ENCODE results near the gene LEPROT.

DNA sequence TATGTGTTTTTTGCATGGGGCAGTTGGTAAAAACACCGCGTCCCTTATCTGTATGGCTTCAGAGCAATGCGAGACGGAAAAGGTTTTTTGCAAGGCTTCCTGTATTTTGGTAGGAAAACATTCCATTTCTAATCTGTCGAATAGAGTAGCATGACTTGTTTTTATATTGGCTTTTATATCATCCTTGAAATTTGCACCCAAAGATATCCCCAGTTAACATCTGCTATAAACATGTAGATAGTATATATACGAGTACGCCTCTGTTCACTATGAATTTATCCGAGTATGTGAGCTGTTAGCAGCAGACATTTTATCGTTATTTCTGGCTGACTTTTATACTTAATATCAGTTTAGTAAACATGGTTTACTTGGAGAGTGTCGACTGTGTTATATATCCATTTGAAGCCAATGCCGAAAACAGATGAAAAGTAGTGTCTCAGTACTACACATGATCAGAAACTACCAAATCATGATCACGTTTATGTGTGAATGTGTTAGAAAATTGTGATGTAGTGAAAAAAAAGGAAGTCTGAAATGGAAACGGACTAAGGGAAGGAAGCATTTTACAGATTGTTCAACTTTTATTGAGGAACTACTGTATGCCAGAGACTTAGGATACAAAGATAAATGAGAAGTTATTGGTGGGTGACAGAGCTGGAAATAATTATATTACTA lies 1.0 kb downstream of the LEPROT start:
- TF ChIP-seq FOXK2 (IDR thresholded peaks at IDR 0.05): no peak
- no peak for TF ChIP-seq SUZ12 (IDR thresholded peaks at IDR 0.05)
- no peak for TF ChIP-seq SP1 (IDR thresholded peaks at IDR 0.05)
- no peak for TF ChIP-seq FOXM1 (IDR thresholded peaks at IDR 0.05; ENCODE audit: borderline replicate concordance)
- no peak for TF ChIP-seq L3MBTL2 (conservative IDR thresholded peaks at IDR 0.05)
- TF ChIP-seq BHLHE40 (IDR thresholded peaks at IDR 0.05; ENCODE audit: borderline replicate concordance): no peak
- TF ChIP-seq, protein P1, sequence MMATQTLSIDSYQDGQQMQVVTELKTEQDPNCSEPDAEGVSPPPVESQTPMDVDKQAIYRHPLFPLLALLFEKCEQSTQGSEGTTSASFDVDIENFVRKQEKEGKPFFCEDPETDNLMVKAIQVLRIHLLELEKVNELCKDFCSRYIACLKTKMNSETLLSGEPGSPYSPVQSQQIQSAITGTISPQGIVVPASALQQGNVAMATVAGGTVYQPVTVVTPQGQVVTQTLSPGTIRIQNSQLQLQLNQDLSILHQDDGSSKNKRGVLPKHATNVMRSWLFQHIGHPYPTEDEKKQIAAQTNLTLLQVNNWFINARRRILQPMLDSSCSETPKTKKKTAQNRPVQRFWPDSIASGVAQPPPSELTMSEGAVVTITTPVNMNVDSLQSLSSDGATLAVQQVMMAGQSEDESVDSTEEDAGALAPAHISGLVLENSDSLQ (IDR thresholded peaks at IDR 0.05): no peak
- TF ChIP-seq ZNF384 (IDR thresholded peaks at IDR 0.05): no peak
- TF ChIP-seq HDGF (IDR thresholded peaks at IDR 0.05; ENCODE audit: borderline replicate concordance): no peak
- TF ChIP-seq NFRKB (IDR thresholded peaks at IDR 0.05): no peak
- TF ChIP-seq TARDBP (IDR thresholded peaks at IDR 0.05): no peak
- no peak for TF ChIP-seq ARNT (IDR thresholded peaks at IDR 0.05)
- TF ChIP-seq ELF4 (IDR thresholded peaks at IDR 0.05): no peak

Data from HEK293T (cell line).